GM04504 (cell line): Measurements from ENCODE around the gene C1orf87.
A peak's percentile ranks its signal among the peaks of the same experiment; 100 is the strongest.

ENCODE experiments used
- DNase-seq: peaks from one replicate; pipeline ENCODE4 v3.0.0-alpha.2; 2012; ENCODE audit warnings: low read depth

Gene C1orf87

DNA sequence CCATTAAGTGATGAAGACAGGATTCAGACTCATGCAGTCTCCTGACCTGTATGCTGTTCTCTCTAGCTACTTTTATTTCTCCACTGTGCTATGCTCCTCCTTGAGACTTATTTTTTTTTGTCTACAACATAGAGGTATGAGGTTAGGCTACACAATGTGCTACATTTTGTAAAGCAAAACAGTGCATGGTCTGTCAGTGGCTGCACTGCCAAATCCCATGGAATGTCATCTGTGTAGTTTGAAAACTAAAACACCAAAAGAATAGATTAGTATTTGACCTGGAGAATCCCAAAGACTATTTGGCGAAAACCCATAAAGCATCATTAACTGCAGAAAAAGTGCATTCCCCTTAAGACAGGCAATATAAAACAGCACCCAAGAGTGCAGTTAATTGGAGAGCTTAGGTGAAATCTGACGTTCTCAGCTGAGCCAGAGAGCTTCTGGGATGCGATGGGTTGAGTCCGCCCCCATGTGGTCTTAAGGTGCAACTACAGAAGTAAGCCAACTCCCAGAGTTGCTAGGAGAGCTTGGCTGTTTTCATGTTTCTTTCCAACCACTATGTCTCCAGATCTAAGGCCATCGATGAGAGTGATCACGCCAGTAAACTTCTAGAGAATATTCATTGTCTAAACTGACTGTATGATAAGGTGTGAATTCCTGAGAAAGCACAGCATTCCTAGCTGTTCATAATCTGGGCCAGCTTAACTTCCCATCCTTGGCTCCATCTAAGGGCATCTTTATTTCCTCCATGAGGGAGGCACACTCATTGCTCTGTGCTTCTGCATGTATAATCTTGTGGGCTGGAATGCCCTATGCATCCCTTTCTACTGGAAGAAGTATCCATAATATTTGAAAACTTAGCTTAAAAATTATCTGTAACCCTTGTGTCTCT is 126.3 kb downstream of the C1orf87 start:
- peak; percentile 28 for DNase-seq

DNA sequence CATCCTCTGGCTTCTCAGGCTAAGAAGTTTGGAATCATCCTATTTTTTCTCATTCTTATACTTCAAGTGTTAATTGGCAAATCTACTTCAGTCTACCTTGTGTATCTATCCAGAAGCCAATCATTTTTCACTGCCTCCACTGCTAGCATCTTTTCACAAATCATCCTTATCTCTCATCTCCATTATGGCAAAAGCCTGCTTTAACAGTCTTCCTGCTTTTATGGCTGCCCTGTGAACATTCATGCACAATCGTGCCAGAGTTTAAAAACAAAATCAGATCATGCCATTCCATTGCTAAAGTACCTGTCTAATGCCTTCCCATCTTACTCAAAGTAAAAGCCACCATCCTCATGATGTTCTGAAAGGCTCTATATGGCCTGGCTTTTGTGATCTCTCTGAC is 127.8 kb downstream of the C1orf87 start:
- DNase-seq: no peak
